RWPE2 (cell line): ENCODE data around the gene PYGM.

ENCODE experiments used
- ATAC-seq: fragments of 200-7000 bp; cut with Tn5 transposase; 3 replicates; pipeline ENCODE4 v1.9.1; 2021; ENCODE audit warnings: low read depth
- DNase-seq: peaks from one replicate; pipeline ENCODE4 v3.0.0-alpha.2; 2020; ENCODE audit warnings: low spot score
- H3K27ac ChIP-seq: fragments of 450-650 bp; 2 replicates; pipeline ENCODE4 v1.5.1; 2017; ENCODE audit warnings: mild to moderate bottlenecking; ENCODE audit not compliant: poor library complexity, severe bottlenecking
- H3K27me3 ChIP-seq: fragments of 250-450 bp; sonication (Bioruptor Pico); 2 replicates; pipeline ENCODE4 v1.5.1; 2021; ENCODE audit warnings: mild to moderate bottlenecking, moderate library complexity; ENCODE audit not compliant: insufficient read depth, poor library complexity, severe bottlenecking
- H3K36me3 ChIP-seq: fragments of 250-450 bp; sonication (Bioruptor Pico); 2 replicates; pipeline ENCODE4 v1.5.1; 2020; ENCODE audit warnings: low read depth, mild to moderate bottlenecking, moderate library complexity
- H3K4me1 ChIP-seq: fragments of 250-450 bp; sonication (Bioruptor Pico); 2 replicates; pipeline ENCODE4 v1.5.1; 2021; ENCODE audit warnings: mild to moderate bottlenecking, moderate library complexity; ENCODE audit not compliant: insufficient read depth, poor library complexity, severe bottlenecking
- H3K4me3 ChIP-seq: fragments of 250-450 bp; sonication (Bioruptor Pico); 2 replicates; pipeline ENCODE4 v1.5.1; 2021; ENCODE audit warnings: mild to moderate bottlenecking, moderate library complexity; ENCODE audit not compliant: severe bottlenecking
- H3K9me3 ChIP-seq: fragments of 250-450 bp; sonication (Bioruptor Pico); 2 replicates; pipeline ENCODE4 v1.5.1; 2021; ENCODE audit warnings: mild to moderate bottlenecking, moderate library complexity; ENCODE audit not compliant: severe bottlenecking
- TF ChIP-seq, protein P1 (sequence below): fragments of 450-650 bp; IDR thresholded peaks from one replicate; pipeline ENCODE4 v1.5.1; 2017; ENCODE audit warnings: mild to moderate bottlenecking, moderate library complexity; ENCODE audit not compliant: poor library complexity, severe bottlenecking

Gene PYGM

DNA sequence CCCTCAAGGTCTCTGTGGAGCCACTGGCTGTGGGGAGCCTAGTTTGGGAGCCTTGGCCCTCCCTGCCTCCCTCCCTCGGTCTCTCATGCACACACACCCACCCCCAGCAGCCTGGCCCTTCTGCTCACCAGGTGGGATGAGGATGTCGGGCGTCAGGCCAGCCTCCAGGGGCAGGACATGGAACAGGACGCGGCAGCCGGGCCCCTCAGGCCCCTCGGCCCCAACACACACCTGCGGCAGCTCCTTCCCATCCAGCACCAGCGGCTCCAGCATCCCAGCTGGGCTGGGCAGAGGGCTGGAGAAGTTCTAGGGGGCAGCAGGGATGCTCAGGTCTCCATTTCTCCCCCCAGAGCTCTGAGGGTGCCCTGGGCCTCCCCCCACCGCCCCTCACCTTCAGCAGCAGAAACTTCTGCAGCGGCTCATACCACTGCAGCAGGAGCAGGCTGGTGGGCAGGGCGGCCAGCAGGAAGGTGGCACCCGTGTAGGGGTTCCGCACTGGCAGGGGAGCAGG lies 32.1 kb upstream of the PYGM start:
- no peaks in the 10 kb centered on the region for H3K36me3 ChIP-seq
- TF ChIP-seq, protein P1, sequence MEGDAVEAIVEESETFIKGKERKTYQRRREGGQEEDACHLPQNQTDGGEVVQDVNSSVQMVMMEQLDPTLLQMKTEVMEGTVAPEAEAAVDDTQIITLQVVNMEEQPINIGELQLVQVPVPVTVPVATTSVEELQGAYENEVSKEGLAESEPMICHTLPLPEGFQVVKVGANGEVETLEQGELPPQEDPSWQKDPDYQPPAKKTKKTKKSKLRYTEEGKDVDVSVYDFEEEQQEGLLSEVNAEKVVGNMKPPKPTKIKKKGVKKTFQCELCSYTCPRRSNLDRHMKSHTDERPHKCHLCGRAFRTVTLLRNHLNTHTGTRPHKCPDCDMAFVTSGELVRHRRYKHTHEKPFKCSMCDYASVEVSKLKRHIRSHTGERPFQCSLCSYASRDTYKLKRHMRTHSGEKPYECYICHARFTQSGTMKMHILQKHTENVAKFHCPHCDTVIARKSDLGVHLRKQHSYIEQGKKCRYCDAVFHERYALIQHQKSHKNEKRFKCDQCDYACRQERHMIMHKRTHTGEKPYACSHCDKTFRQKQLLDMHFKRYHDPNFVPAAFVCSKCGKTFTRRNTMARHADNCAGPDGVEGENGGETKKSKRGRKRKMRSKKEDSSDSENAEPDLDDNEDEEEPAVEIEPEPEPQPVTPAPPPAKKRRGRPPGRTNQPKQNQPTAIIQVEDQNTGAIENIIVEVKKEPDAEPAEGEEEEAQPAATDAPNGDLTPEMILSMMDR: no peak
- ATAC-seq (no peak), DNase-seq (no peak)
- H3K27me3 ChIP-seq: no peaks in the 10 kb centered on the region
- no peaks in the 10 kb centered on the region for H3K9me3 ChIP-seq
- no peak overlapping the region for H3K27ac ChIP-seq
- no peaks in the 10 kb centered on the region for H3K4me1 ChIP-seq
- H3K4me3 ChIP-seq: no peak overlapping the region

DNA sequence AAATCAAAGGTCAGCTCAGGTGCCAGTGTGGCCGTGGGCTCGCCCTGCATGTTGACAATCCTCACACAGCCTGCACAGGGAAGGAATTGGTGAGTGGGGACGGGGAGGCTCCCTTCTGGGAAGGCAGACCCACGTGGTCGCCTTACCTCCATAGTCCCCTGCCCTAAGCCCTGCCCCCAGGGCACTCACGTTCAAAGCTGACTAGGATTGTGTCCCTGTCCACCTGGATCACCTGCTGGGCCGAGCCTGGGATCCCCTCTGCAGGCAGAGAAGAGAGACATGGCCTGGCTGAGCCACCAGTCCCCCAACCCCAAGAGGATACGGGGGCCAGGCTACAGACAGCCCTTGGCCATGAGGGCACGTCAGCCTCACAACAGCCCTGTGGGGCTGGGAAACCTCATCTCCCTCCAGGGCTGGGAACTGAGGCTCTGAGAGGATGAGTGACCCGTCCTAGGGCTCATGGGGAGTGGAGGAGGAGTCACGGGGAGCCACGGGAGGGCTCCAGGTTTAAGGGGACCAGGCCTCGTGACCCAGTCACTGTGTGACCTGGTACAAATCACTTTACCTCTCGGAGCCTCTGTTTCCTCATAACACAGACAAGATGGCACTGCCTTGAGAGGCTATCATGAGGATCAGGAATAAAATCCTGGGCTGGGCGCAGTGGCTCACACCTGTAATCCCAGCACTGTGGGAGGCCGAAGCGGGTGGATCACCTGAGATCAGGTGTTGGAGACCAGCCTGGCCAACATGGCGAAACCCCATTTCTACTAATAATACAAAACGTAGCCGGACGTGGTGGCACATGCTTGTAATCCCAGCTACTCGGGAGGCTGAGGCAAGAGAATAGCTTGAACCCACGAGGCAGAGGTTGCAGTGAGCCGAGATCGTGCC lies 30.7 kb upstream of the PYGM start:
- no peak overlapping the region for H3K4me3 ChIP-seq
- H3K9me3 ChIP-seq: no peaks in the 10 kb centered on the region
- no peak for ATAC-seq
- no peaks in the 10 kb centered on the region for H3K36me3 ChIP-seq
- H3K27ac ChIP-seq: no peak overlapping the region
- no peak for DNase-seq
- TF ChIP-seq, protein P1: no peak
- H3K4me1 ChIP-seq: no peaks in the 10 kb centered on the region
- no peaks in the 10 kb centered on the region for H3K27me3 ChIP-seq

DNA sequence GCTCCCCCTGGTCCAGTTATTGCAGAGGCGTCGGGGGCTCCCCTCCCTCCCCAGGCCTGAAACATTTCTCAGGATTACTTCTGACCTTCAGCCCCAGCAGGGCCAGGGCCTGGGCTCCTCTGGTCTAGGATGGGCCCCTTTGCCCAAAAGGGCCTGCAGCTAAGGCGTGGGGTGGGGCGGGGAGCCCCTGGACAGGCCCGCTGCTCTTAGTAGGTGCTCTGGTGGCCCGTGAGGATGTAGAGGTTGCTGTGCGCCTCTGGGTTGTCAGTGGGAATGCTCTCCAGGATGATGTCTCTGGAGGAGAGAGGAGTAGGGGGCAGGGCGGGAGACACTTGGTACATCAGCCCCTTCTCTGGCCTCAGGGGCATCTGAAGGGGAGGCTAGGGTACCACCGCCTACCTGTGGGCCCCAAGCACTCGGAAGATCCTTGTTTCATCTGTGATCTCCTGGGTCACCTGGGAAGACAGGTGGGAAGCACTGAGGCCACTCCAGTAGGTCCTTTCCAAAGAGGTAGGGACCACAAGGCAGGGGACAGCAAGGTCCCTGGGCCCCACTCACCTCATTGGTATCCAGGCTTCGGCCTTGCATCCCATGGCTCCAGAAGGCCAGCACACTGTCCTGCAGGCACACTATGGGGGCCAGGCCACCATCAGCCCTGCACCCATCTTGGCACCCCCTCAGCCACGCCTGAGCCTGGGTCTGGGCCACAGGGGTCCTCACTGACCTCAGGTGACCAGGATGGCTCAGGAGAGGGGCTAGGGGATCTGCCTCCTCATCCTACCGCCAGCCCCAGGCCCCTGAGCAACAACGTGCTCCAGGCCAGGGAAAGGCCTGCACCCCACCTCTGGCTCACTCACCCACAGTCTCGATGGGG lies 29.8 kb upstream of the PYGM start:
- Histone ChIP-seq H3K4me3 (no peak overlapping the region), H3K4me1 (no peaks in the 10 kb centered on the region), H3K9me3 (no peaks in the 10 kb centered on the region), H3K27ac (no peak overlapping the region), H3K36me3 (no peaks in the 10 kb centered on the region), H3K27me3 (no peaks in the 10 kb centered on the region)
- DNase-seq (no peak), ATAC-seq (no peak)
- TF ChIP-seq, protein P1: no peak

DNA sequence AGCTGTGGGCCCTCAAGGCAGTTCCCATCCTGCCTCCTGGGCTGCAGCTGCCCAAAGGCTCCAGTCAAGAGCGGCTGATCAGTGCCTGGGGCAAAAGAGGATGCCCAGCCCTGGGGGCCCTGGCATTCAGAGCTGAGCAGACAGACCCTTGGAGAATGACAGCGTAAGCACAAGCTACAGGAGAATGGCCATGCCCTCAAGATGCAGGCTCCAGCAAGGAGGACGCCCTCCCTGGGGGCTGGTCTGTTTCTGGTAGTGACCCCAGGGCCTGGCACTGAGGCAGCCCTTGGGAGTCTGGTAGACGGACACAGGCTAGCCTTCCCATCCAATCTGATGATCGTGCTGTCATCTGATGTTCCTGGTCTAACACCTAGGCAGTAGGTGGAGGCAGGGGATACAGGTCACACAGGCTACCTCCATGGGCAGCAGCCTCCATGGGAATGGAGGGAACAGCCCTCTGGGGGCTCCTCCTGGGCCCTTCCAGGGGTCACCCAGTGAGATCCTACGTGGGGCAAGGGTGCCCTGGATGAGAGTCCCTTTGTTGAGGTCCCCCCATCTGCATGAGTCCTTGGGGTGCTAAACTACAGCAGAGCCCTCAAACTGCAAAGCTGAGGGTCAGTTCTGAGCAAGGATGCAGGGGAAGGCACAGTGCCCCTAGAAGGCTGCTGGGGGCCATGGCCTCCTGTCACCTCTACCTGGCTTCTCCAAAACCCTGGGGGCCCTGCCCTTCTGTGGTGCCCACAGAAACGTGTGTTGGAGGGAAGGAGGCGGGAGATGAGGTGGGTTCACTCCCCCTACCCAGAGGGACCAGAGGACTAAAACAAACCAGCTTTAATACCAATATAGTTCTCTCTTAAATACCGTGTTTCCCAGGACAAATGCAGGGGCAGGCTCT lies 28.8 kb upstream of the PYGM start:
- H3K4me3 ChIP-seq: no peak overlapping the region
- TF ChIP-seq, protein P1: no peak
- no peaks in the 10 kb centered on the region for H3K4me1 ChIP-seq
- no peaks in the 10 kb centered on the region for H3K36me3 ChIP-seq
- H3K27me3 ChIP-seq: no peaks in the 10 kb centered on the region
- no peak overlapping the region for H3K27ac ChIP-seq
- DNase-seq: no peak
- no peak for ATAC-seq
- H3K9me3 ChIP-seq: no peaks in the 10 kb centered on the region
